Fibroblast of pulmonary artery (primary cell): Measurements from ENCODE around the gene CEP112.
A peak's percentile ranks its signal among the peaks of the same experiment; 100 is the strongest.

ENCODE experiments used
- DNase-seq: peaks from one replicate; pipeline ENCODE4 v3.0.0-alpha.2; 2010; ENCODE audit warnings: low read depth
- H3K4me3 ChIP-seq: replicated peaks from 2 replicates; pipeline ENCODE4 v1.5.1; 2011; ENCODE audit warnings: low read depth, mild to moderate bottlenecking, control low read depth, low read length, moderate library complexity
- CTCF ChIP-seq: IDR thresholded peaks from 2 replicates; pipeline ENCODE4 v1.5.1; 2011; ENCODE audit warnings: mild to moderate bottlenecking, control low read depth, low read length, inconsistent platforms; ENCODE audit errors: missing control alignments

CEP112 gene

GRCh38 chr17:65856865-65857264 is 335.1 kb downstream of the CEP112 start:
- no peak for TF ChIP-seq CTCF
- H3K4me3 ChIP-seq = no peak overlapping the region
- DNase-seq = peak; percentile 17

DNA sequence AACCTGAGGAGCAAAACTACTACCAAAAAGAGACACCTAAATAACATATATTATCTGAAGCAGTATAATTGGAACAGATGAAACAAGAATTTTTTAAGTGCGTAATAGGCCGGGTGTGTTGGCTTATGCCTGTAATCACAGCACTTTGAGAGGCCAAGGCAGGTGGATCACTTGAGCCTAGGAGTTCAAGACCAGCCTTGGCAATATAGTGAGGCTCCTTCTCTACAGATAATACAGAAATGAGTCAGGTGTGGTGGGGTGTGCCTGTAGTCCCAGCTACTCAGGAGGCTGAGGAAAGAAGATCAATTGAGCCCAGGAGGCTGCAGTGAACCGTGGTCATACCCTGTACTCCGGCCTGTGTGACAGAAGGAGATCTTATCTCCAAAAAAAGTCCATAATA is 336.3 kb downstream of the CEP112 start:
- DNase-seq = no peak
- no peak overlapping the region for H3K4me3 ChIP-seq
- no peak for TF ChIP-seq CTCF

GRCh38 chr17:65855245-65855644 is 336.7 kb downstream of the CEP112 start:
- DNase-seq = peak; percentile 38
- H3K4me3 ChIP-seq = no peak overlapping the region
- TF ChIP-seq CTCF = no peak

GRCh38 chr17:65853816-65854215 is 338.1 kb downstream of the CEP112 start:
- no peak for TF ChIP-seq CTCF
- no peak overlapping the region for H3K4me3 ChIP-seq
- no peak for DNase-seq

GRCh38 chr17:65852911-65853310 is 339.0 kb downstream of the CEP112 start:
- no peak for TF ChIP-seq CTCF
- no peak overlapping the region for H3K4me3 ChIP-seq
- no peak for DNase-seq

- no peak for TF ChIP-seq CTCF
- no peak overlapping the region for H3K4me3 ChIP-seq
- DNase-seq = no peak
Measured at GRCh38 chr17:65851965-65852736, 339.8 kb downstream of the CEP112 start.

DNA sequence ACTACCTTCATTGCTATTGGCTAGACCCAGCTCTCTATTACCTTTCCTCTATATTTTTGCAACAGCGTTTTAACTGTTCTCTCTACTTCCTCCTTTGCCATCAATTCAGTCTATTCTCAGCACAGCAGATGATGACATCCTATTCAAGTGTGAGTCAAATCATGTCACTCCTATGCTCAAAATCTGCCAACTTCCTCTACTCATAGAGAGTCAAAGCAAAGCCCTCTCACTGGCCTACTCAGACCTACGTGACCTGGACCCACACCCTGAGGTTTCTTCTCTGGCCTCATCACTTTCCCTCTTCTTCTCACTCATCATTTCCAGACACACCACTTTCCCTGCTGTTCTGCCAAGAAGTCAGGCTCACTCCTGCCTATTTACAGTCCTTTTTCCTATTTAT is 341.4 kb downstream of the CEP112 start:
- H3K4me3 ChIP-seq = no peak overlapping the region
- DNase-seq = peak; percentile 35
- no peak for TF ChIP-seq CTCF
